SU-DHL-6 (cell line): ENCODE data around the gene GALNT14.

Experiments used
- H2AFZ ChIP-seq: fragments of 200-600 bp; sonication (generic); 2 replicates; pipeline ENCODE4 v1.6.1; 2014; ENCODE audit warnings: low read depth, mild to moderate bottlenecking, moderate library complexity, mixed read lengths, antibody characterized with exemption, low read length; ENCODE audit not compliant: severe bottlenecking
- H3F3A ChIP-seq: fragments of 200-600 bp; shearing (Covaris generic); 2 replicates; pipeline ENCODE4 v1.6.0; 2016; ENCODE audit warnings: antibody characterized with exemption, mild to moderate bottlenecking; ENCODE audit not compliant: insufficient read depth
- H3K27ac ChIP-seq: fragments of 200-600 bp; sonication (generic); 2 replicates; pipeline ENCODE4 v1.5.1; 2016; ENCODE audit warnings: low read depth, mild to moderate bottlenecking, low read length, moderate library complexity, mixed read lengths
- H3K27me3 ChIP-seq: fragments of 200-600 bp; sonication (generic), shearing (Covaris generic); 2 replicates; pipeline ENCODE4 v1.6.0; 2014; ENCODE audit warnings: mild to moderate bottlenecking, low read length
- H3K36me3 ChIP-seq: fragments of 200-600 bp; sonication (generic); 2 replicates; pipeline ENCODE4 v1.6.1; 2014; ENCODE audit warnings: mild to moderate bottlenecking, low read length, mixed read lengths
- H3K4me2 ChIP-seq: fragments of 300-600, 200-600 bp; shearing (Covaris generic), sonication (generic); 2 replicates; pipeline ENCODE4 v1.6.0; 2014; ENCODE audit warnings: low read length, low read depth, mild to moderate bottlenecking; ENCODE audit not compliant: poor library complexity, severe bottlenecking
- H3K4me3 ChIP-seq: fragments of 200-600 bp; sonication (generic); 2 replicates; pipeline ENCODE4 v1.5.1; 2014; ENCODE audit warnings: antibody characterized with exemption, low read length, mild to moderate bottlenecking, mixed read lengths; ENCODE audit not compliant: insufficient read depth, poor library complexity, severe bottlenecking
- H3K79me2 ChIP-seq: fragments of 200-600 bp; sonication (generic); 2 replicates; pipeline ENCODE4 v1.6.1; 2014; ENCODE audit warnings: mild to moderate bottlenecking, low read length, moderate library complexity; ENCODE audit not compliant: insufficient read depth
- H3K9ac ChIP-seq: fragments of 200-600 bp; sonication (generic); 2 replicates; pipeline ENCODE4 v1.7.0; 2014; ENCODE audit warnings: mild to moderate bottlenecking, low read length
- H3K9me2 ChIP-seq: fragments of 200-600 bp; sonication (generic); replicated peaks from 2 replicates; pipeline ENCODE4 v1.6.1; 2014; ENCODE audit warnings: low read length; ENCODE audit not compliant: insufficient read depth
- H3K9me3 ChIP-seq: fragments of 200-600 bp; sonication (generic); 2 replicates; pipeline ENCODE4 v1.6.1; 2014; ENCODE audit warnings: low read length, mixed read lengths; ENCODE audit not compliant: insufficient read depth
- H4K20me1 ChIP-seq: fragments of 200-600 bp; sonication (generic); 2 replicates; pipeline ENCODE4 v1.6.1; 2014; ENCODE audit warnings: low read depth, mild to moderate bottlenecking, antibody characterized with exemption, low read length, moderate library complexity, mixed read lengths
- CTCF ChIP-seq: fragments of 200-600 bp; sonication (generic); IDR thresholded peaks from one replicate; pipeline ENCODE4 v1.5.1; 2017; ENCODE audit warnings: antibody characterized with exemption, mild to moderate bottlenecking, low read length, moderate library complexity; ENCODE audit not compliant: insufficient read depth, poor library complexity, severe bottlenecking
- EZH2phosphoT487 ChIP-seq: fragments of 200-600 bp; sonication (generic), shearing (Covaris generic); conservative IDR thresholded peaks from 2 replicates; pipeline ENCODE4 v1.6.1; 2018; ENCODE audit warnings: mild to moderate bottlenecking, antibody characterized with exemption, low read length, moderate library complexity, mixed read lengths

The GALNT14 gene

GRCh38 chr2:30990176-30990575 is 148.1 kb downstream of the GALNT14 start:
- H3K4me3 ChIP-seq, result no peak overlapping the region
- no peak overlapping the region for H3K9ac ChIP-seq
- no peak overlapping the region for H3K4me2 ChIP-seq
- H3K27me3 ChIP-seq, result no peaks in the 10 kb centered on the region
- TF ChIP-seq CTCF (no peak), EZH2phosphoT487 (no peak)
- no peak overlapping the region for H3K27ac ChIP-seq
- no peaks in the 10 kb centered on the region for H3K9me2 ChIP-seq
- no peaks in the 10 kb centered on the region for H3K79me2 ChIP-seq
- no peaks in the 10 kb centered on the region for H3K36me3 ChIP-seq
- H3K9me3 ChIP-seq, result no peaks in the 10 kb centered on the region
- H4K20me1 ChIP-seq, result no peaks in the 10 kb centered on the region
- H3F3A ChIP-seq, result no peaks in the 10 kb centered on the region
- H2AFZ ChIP-seq, result no peak overlapping the region

- no peaks in the 10 kb centered on the region for H3K36me3 ChIP-seq
- TF ChIP-seq EZH2phosphoT487 (no peak), CTCF (no peak)
- H4K20me1 ChIP-seq, result no peaks in the 10 kb centered on the region
- H3K79me2 ChIP-seq, result no peaks in the 10 kb centered on the region
- H3K9me3 ChIP-seq, result no peaks in the 10 kb centered on the region
- H3F3A ChIP-seq, result no peaks in the 10 kb centered on the region
- H3K9ac ChIP-seq, result no peak overlapping the region
- no peak overlapping the region for H2AFZ ChIP-seq
- no peaks in the 10 kb centered on the region for H3K9me2 ChIP-seq
- no peaks in the 10 kb centered on the region for H3K27me3 ChIP-seq
- no peak overlapping the region for H3K4me2 ChIP-seq
- no peak overlapping the region for H3K4me3 ChIP-seq
- H3K27ac ChIP-seq, result no peak overlapping the region
Observed at GRCh38 chr2:30989746-30990145, 148.5 kb downstream of the GALNT14 start.

- no peak overlapping the region for H3K9ac ChIP-seq
- H2AFZ ChIP-seq, result no peak overlapping the region
- no peak overlapping the region for H3K4me3 ChIP-seq
- no peaks in the 10 kb centered on the region for H3K9me3 ChIP-seq
- H3K79me2 ChIP-seq, result no peaks in the 10 kb centered on the region
- no peak overlapping the region for H3K27ac ChIP-seq
- H3K27me3 ChIP-seq, result no peaks in the 10 kb centered on the region
- no peaks in the 10 kb centered on the region for H3F3A ChIP-seq
- TF ChIP-seq CTCF (no peak), EZH2phosphoT487 (no peak)
- no peaks in the 10 kb centered on the region for H4K20me1 ChIP-seq
- H3K36me3 ChIP-seq, result no peaks in the 10 kb centered on the region
- no peak overlapping the region for H3K4me2 ChIP-seq
- H3K9me2 ChIP-seq, result no peaks in the 10 kb centered on the region
Observed at GRCh38 chr2:30987566-30987965, 150.7 kb downstream of the GALNT14 start.

GRCh38 chr2:30986231-30986580 is 152.0 kb downstream of the GALNT14 start:
- Histone ChIP-seq H3K4me2 (no peak overlapping the region), H3K27ac (no peak overlapping the region), H4K20me1 (no peaks in the 10 kb centered on the region), H2AFZ (no peak overlapping the region), H3K27me3 (no peaks in the 10 kb centered on the region), H3F3A (no peaks in the 10 kb centered on the region), H3K9ac (no peak overlapping the region), H3K9me2 (no peaks in the 10 kb centered on the region), H3K36me3 (no peaks in the 10 kb centered on the region), H3K79me2 (no peaks in the 10 kb centered on the region), H3K4me3 (no peak overlapping the region), H3K9me3 (no peaks in the 10 kb centered on the region)
- TF ChIP-seq EZH2phosphoT487, result no peak
- no peak for TF ChIP-seq CTCF
